ENCODE measurements around the gene EVX1. TPM values are rescaled to one million over a fixed set of nuclear protein-coding genes. Genes with fewer than 3 reads are reported as not detected.

EVX1 gene
- total RNA-seq, 2 experiments from 2014 or later: 0.25 to 0.33 TPM

GRCh38 chr7:27203964-27204594 is 38.5 kb upstream of the EVX1 start:
- no peaks in the 10 kb centered on the region for H3K36me3 Mint-ChIP-seq (ENCODE audit: low read depth)
- Histone ChIP-seq H3K27ac (ENCODE audit: low read depth in 1 of 2, low read length in 2 of 2) (no peak overlapping the region), H3K27me3 (ENCODE audit: control insufficient read depth in 1 of 2, insufficient read depth in 2 of 2, low read length in 2 of 2) (peaks cover 84 to 91% of the 10 kb centered on the region in 2 experiments), H3K4me1 (ENCODE audit: insufficient read depth, low read length) (peaks cover 46% of the 10 kb centered on the region), H3K9me3 (ENCODE audit: control insufficient read depth in 1 of 2, insufficient read depth in 1 of 2, low read length in 2 of 2) (peaks cover 0 to 31% of the 10 kb centered on the region in 2 experiments), H3K4me3 (ENCODE audit: low read length) (no peak overlapping the region), H3K36me3 (ENCODE audit: insufficient read depth, low read length) (no peaks in the 10 kb centered on the region)
- no peak overlapping the region for H3K4me3 Mint-ChIP-seq
- POLR2A ChIA-PET: no interaction called here
- TF ChIP-seq CTCF (IDR thresholded peaks at IDR 0.05): no peak
- no peak overlapping the region for H3K27ac Mint-ChIP-seq
- peaks cover 88% of the 10 kb centered on the region for H3K27me3 Mint-ChIP-seq
- ATAC-seq (ENCODE audit: poor library complexity) (no peak), DNase-seq (no peak)
- CTCF ChIA-PET: no interaction called here
- intact Hi-C loops (cut with DNase I, micrococcal nuclease): no loop called here
- no peaks in the 10 kb centered on the region for H3K9me3 Mint-ChIP-seq
- peaks cover 42% of the 10 kb centered on the region for H3K4me1 Mint-ChIP-seq (ENCODE audit: low read depth)

GRCh38 chr7:27204851-27205322 is 37.7 kb upstream of the EVX1 start:
- POLR2A ChIA-PET: no interaction called here

More at GRCh38 chr7:27204851-27205322, 37.7 kb upstream of the EVX1 start:
- no peak overlapping the region for H3K4me3 Mint-ChIP-seq
- no peak for DNase-seq
- H3K36me3 Mint-ChIP-seq (ENCODE audit: low read depth): no peaks in the 10 kb centered on the region
- CTCF ChIA-PET: no interaction called here
- intact Hi-C loops (cut with DNase I, micrococcal nuclease): no loop called here
- peaks cover 42% of the 10 kb centered on the region for H3K4me1 ChIP-seq (ENCODE audit: insufficient read depth, low read length)
- H3K36me3 ChIP-seq (ENCODE audit: insufficient read depth, low read length): no peaks in the 10 kb centered on the region
- H3K9me3 Mint-ChIP-seq: no peaks in the 10 kb centered on the region
- no peak overlapping the region for H3K4me3 ChIP-seq (ENCODE audit: low read length)
- no peak overlapping the region for H3K27ac ChIP-seq (ENCODE audit: low read depth in 1 of 2, low read length in 2 of 2)
- H3K27ac Mint-ChIP-seq: no peak overlapping the region
- H3K4me1 Mint-ChIP-seq (ENCODE audit: low read depth): peaks cover 42% of the 10 kb centered on the region
- peaks cover 96% of the 10 kb centered on the region for H3K27me3 Mint-ChIP-seq
- H3K27me3 ChIP-seq (ENCODE audit: control insufficient read depth in 1 of 2, insufficient read depth in 2 of 2, low read length in 2 of 2): peaks cover 87 to 97% of the 10 kb centered on the region in 2 experiments
- no peak for ATAC-seq (ENCODE audit: poor library complexity)
- no peak for TF ChIP-seq CTCF (IDR thresholded peaks at IDR 0.05)
- H3K9me3 ChIP-seq (ENCODE audit: control insufficient read depth in 1 of 2, insufficient read depth in 1 of 2, low read length in 2 of 2): peaks cover 0 to 30% of the 10 kb centered on the region in 2 experiments
